Effector CD4-positive, alpha-beta T cell (primary cell): ENCODE data around the gene SIRPB2. TPM values are rescaled to one million over a fixed set of nuclear protein-coding genes. Genes with fewer than 3 reads are reported as not detected.
A peak's percentile ranks its signal among the peaks of the same experiment; 100 is the strongest.

Experiments used
- DNase-seq: peaks from one replicate; pipeline ENCODE4 v3.0.0-alpha.2; 2020
- total RNA-seq: gene quantifications from one replicate; lab custom pipeline; 2026; lab: John Stamatoyannopoulos, UW

The SIRPB2 gene
- not detected for total RNA-seq

DNA sequence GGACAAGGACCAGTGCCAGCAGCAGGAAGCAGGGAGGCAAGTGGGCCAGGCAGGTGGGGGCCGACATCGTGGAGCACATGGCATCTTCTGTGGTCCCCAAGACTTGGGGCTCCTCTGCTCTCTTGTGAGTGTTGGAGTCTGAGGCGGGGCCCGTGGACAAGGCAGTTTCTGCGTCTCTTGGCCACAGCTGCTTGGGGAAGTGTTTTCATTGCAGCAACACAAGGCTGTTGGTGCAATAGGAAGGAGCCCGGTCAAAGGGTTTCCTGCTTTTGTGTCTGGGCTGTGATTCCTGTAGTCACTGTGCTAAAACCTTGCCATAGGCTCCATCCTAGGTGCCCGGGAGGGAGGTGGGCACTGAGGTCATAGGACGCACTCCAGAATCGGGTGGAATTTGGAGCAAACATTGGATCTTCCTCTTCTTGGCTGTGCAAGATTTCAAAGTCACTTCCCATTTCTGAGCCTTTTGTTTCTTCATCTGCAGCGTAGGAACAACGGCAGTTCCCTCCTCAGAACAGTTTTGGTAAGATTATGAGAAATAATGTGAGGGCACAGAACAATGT is at the start of gene SIRPB2:
TSS of gene SIRPB2 (minus strand) at position 140 of the 560 bp plus-strand sequence. CDS start at position 79, 61 bp downstream.
- DNase-seq = no peak

DNA sequence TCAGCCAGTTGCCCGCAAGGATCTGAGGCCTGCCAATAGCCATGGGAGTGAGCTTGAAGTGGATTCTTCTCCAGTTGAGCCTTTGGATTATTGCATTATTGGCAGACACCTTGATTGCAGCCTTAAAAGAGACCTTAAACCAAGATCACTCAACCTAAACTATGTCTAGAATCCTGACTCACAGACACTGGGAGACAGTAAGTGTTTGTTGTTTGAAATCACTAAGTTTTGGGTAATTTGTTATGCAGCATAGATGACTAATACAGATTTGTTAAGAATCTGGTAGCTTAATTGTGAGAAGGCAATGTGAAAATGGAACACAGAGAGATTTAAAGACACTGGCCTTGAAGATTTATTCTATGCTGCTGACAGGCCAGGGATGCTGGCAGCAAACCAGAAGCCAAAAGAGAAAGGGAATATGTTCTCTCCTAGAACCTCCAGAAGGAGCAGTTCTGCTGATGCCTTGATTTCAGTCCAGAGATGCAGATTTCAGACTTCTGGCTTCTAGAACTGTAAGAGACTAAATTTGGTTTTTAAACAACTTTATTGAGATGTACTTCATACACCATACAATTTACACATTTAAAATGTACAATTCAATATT is 48.7 kb upstream of the SIRPB2 start:
- DNase-seq = no peak

DNA sequence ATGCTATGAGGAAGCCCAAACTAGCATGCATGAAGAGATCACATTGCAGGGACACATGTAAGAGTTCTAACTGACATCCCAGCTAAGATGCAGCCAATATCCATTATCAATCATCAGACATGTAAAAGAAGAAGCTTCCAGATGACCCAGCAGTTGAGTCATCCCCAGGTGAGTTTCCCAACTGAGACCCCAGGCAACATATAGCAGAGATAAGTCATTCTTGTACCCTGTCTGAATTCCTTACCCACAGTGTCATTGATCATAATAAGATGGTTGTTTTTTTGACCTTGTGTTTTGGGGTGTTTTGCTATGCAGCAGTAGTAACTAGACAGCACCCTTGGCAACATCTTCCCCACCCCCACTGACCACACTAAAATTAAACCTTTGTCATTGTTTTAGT is 47.4 kb upstream of the SIRPB2 start:
- DNase-seq = no peak

DNA sequence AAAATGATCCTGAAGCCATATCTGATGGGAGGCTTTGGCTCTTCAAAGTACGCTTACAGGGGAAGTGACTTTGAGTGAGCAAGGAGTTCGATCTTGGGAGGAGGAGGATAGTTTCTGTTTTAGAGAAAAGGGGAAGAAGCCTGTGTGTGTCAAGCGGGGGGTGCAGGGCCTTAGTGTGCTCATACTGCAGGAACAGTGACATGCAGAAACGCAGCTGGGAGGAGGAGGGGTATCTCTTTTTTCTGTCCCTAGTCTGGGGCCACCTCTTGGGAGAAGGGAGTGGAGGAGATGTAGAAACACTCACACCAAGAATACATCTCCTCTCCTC is 46.5 kb upstream of the SIRPB2 start:
- no peak for DNase-seq

DNA sequence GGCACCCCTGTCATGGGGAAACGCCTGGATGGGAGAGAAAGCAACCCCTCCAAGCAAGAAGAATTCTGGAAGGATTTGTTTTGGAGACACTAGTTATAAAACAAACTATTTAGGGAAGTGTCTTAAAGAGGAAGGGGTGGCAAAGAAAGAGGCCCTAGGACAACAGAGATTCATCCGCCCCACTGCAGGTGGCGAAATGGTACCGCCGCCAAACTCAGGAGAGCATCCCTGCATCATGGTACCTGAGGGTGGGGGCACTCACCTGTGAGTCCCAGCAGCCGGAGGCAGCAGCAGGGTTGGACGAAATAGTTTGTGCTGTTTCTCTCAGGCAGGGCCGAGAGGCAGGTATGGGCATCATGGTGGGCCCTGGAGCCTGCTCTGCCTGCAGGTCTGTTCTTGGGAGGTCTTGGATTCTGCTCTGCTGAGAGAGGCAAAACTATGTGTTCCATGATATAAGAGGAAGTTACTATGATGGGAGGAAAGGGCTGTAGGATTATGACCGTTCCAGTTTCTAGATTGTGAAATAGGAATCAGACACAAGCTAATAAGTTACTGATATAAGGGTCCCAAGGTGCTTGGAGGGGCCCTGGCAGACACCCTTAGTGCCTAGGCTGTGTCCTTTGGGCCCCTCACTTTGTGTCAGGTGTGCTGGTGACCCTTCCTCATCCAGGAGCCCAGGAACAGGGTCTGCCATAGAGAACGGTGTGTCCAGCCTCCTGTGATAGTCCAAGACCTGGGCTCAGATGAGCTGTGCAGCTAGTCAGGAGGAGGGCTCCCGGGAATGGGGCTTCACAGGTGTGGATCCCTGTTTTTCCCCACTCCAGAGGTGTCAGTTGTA is 45.9 kb upstream of the SIRPB2 start:
- DNase-seq = no peak

DNA sequence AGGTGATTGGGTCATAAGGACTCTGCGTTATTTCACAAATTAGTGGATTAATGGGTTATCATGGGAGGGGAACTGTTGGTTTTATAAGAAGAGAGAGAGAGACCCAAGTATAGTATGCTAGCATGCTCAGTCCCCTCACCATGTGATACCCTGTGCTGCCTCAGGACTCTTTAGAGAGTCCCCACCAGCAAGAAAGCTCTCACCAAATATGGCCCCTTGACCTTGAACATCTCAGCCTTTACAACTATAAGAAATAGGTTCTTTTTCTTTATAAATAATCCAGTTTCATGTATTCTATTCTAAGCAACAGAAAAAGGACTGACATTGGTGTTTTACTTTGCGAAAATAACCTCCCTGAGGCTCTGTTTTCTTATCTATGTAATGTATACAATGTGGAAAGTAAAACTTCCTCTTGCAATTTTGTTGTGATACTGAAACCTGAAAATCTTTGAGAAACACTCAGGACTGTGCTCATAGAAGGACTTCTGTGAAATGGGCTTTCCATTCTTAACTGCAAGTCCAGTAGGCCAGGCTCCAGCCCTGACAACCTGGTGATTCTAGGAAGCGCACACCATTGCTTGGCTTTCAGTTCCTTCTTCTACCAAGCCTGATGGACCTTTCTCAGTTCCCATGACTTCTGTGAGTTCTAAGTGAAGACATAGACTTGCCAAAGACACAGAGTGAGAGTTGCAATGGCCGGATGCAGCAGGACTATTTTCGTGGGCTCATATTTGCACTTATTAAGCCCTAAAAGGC is 44.4 kb upstream of the SIRPB2 start:
- DNase-seq = no peak

DNA sequence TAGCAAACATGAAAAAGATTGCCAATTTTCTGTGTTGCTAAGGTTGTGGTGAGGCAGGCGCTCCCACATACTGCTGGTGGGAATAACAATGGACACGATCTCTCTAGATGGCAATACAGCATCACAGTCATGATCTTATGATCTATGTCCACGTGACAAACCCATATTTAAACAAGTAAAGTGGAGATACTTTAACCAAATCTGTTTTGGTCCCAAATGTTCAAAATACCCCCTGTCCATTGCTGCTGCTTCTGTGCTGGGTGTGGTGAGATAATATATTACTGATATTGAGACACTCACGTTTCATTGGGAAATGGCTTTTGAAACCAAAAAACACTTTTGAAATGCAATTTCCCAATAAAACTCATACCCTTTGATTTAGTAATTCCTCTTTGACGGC is 43.3 kb upstream of the SIRPB2 start:
- DNase-seq = no peak

DNA sequence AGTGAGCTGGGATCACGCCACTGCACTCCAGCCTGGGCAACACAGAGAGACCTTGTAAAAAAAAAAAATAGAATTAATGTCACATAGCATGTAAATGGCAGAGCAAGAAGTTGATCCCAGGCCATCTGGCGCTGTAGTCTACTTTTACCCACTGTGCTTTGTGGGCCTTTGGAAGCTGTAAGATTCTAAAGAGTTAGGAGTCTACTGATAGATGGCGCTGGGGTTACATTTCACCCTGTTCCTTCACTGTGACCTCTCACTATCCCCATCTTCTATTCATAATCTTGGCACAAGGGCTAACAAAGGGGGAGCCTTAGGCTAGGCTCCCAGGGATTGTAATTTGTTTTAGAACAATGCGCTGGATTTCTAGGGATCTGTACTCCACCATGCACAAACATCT is 41.8 kb upstream of the SIRPB2 start:
- no peak for DNase-seq

DNA sequence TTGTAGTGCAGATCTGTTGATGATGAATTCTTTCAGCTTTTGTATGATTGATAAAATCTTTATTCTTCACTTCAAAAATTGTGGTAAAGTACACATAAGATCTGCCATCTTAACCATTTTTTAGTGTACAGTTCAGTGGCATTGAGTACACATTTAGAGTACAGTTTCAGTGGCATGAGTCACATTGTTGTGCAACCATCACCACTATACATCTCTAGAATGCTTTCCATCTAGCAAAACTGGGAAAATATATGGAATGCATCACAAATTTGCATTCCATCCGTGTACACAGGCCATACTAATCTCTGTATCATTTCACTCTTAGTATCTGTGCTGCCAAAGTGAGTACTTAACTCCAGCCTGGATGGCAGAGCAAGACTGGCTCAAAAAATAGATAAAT is 37.6 kb upstream of the SIRPB2 start:
- no peak for DNase-seq

DNA sequence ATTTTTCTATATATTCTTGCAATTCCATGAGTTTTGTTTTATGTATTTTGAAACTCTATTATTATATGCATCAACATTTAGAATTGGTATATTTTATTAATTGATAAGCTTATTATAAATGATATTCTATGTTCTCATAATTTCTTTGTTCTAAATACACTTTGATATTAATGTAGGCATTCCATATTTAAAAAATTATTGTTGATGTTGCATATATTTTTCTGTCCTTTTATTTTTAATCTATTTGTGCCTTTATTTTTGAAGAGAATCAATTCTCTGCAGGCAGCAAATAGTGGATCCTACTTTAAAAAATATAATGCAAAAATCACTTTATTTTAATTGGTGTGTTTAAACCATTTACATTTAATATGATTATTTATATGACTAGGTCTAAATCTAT is 36.7 kb upstream of the SIRPB2 start:
- no peak for DNase-seq

DNA sequence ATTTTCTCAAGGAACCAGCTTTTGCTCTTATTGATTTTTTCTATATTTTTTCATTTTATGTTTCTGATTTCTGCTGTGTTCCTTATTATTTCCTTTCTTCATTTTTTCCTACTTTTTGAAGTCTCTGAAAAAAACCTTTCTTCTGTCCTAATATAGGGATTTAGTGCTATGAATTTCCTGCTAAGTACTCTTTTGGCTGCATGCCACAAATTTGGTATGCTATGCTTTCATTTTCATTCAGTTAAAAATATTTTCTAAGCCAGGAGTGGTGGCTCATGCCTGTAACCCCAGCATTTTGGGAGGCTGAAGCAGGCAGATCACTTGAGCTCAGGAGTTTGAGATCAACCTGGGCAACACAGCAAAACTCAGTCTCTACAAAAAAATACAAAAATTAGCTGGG is 35.7 kb upstream of the SIRPB2 start:
- DNase-seq = no peak

DNA sequence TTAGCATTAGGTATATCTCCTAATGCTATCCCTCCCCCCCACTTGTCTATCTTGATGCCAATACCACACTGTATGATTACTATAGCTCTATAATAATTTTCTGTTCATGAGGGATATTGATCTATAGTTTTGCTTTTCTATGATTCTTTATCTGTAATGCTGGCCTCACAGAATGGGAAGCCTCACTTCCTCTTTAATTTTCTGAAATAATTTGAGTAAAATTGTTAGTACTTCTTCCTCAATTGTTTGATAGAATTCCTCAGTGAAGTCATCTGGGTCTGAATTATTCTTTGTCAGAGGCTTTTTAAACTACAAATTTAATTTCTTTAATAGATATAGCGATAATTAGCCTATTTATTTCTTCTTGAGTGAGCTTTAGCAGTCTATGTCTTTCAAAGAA is 35.1 kb upstream of the SIRPB2 start:
- DNase-seq = no peak

DNA sequence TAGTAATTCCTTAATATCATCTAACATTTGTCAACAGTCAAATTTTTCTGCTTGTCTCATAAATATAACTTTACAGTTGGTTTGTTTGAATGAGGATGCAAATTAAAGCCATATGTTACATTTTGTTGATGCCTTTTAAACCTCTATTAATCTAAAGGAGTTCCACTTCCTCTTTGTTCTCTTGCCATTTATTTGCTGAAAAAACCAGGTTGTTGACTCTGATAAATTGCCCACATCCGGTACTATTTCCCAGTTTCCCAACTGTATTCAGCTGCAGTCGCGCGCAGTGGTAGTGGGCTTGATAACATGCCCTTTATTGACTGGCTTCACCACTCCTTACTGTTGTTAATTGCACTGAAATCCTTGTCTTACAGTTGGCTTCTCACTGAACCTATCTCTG is 32.8 kb upstream of the SIRPB2 start:
- no peak for DNase-seq

DNA sequence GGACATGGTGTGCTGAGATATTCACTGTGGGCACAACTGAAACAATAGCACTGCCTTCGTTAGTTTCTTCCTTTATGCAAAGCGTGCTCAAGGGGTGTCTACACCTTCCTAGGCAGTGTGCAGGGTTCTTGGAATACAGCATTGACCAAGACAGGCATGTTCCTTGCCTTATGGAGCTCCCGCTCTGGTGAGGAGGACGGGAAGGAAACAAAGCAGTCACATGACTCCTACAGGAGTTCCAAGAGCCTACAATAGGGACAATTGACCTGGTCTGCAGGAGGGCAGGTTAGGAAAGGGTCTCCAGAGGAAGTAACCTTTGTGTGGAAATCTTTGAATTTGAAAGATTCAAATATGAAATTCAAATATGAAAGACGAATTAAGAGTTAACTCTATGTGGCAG is 25.8 kb upstream of the SIRPB2 start:
- DNase-seq = no peak

DNA sequence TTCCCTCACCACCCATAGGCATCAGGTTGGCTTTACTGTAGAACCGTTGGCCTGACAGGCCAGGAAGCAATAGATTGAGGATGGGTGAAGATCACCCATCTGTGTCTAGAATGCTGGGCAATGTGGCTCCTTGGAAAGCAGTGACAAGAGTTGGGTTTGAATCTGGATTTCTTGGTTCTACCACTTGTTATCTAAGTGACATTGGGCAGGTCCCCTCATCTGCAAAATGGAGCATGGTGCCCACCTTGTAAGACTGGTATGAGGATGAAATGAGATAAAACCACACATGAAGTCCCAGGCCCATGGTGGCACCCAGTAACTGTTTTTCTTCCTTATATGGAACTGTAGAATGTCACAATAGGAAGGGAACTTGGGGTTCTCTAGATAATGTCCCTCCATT is 22.6 kb upstream of the SIRPB2 start:
- DNase-seq = no peak

DNA sequence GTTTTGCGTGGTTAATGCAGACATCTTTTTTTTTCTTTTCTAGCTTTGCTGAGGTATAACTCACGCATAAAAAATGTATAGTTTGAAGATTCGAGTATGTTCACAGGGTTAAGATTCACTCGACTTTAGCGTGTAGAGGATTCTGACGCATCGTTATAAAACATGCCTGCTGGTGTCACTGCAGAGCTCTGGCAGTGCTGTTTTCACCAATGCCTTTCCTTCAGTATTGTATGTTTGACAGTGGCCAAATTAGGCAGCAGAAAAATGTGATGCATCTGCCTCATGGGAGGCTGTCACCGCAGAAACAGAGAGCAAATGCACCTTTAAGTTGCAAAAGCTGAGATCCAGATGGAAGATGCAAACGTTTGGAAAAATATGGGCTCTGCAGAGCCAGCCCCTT is 18.0 kb upstream of the SIRPB2 start:
- DNase-seq = no peak

DNA sequence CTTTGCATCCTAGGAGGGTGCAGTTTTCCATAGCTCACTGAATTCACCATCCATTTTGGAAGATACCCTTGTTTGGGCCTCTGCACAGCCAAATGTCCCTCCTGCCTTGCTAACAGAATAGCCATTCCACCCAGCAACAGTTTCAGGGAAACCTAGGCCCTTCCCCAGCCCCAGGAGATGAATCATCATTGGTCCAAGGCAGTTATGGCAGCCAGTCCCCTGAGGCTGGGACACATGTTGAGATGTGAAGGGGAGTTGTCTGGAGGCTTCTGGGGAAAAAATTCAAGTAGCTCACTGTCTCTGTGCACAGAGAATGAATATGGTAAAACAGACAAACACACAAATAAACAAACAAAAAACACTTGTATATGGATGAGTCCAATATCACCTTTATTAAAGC is 17.4 kb upstream of the SIRPB2 start:
- DNase-seq = no peak

DNA sequence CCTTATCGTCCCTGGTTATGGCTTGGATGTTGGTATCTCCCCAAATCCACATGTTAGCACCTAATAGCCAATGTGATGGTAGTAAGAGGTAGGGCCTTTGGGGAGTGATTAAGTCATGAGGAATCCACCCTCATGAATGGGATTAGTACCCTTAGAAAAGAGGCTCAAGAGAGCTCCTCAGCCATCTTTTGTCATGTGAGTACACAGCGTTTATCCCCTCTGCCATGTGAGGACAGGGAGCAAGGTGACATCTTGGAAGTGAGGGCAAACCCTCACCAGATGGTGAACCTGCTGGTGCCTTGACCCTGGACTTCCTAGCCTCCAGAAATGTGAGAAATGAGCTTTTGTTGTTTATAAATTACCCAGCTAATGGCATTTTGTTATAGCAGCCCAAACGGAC is 16.1 kb upstream of the SIRPB2 start:
- DNase-seq = no peak

DNA sequence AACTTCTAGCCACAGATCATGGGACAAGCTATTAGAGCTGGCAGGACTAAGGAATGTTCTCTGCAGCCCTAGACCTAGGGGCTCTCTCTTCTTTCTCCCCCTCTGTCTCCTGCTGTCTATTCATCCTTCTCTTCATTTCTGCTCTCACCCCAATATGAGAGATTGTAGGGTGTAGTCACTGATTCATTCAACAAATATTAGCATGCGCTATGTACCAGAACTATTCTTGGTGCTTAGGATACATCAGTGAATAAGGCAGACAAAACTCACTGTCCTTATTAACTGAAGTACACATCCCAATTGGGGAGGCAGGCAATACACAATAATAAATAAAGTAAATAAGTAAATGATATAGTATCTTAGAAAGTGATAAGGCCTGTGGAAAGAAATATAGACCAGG is 14.7 kb upstream of the SIRPB2 start:
- no peak for DNase-seq

DNA sequence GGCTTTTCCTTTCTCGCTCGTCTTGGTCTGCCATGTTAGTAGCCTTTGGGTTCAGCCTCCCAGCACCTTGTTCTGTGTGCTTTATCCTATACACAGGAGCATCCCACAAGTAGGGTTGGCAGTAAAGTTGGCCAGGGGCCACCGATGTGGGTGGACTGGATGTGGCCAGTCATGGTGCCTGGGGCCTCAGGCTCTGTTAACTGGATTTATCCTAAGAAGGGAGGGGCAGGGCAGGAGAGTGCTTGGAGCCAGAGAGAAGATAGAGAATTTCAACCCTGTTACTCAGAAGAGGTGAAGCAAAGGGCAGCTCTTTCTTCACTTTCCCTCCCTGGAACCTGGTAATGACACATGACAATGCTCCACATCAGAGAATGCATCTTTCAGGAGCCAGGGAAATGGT is 14.1 kb upstream of the SIRPB2 start:
- DNase-seq = no peak

DNA sequence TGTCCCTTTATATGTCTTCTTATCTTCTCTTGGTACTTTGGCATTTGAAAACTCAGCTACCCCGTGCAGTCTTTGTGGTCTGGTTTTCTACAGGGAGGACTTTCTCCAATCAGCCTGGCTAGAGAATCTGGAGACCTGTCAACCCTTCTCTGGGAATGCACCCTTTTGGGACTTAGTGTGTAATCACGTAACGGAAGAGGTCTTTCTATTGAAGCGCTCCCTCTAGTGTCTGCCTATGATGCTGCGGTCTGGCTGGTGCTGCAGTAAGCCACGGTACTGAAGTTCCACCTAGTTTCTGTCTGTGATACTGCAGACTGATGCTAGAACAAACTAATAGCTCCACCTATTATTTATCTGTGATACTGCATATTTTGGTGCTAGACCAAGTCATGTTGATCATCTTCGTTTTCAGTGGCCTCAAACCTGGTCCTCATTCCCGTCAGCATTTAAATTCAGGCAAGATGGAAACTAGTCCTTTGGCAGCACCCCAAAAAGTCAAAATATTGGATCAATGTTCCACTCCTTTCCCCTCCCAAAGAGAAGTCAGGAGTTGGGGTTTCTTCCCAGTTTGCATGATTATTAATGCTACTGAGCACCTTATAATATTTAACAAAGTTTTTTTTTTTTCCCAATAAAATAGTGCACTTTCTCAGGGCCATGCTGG is 12.5 kb upstream of the SIRPB2 start:
- peak; percentile 60 for DNase-seq

DNA sequence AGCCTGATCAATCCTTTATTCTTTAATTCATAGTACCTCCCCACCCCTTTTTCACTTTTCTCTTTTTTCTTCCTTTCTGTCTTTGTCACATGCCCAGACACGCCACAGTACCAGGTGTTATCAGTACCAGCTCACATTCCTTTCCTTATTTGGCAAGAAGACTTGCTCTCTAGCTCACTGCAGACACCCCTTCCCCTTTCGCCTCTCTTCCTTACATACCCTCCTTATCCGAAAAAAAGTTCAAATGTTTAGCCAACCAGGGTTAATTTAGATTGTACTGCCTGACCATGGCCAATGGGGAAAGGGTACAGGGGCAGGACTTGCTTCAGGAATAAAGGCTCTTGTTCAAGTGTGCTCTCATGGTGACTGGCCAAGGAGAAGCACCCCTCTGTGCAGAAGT is 9.3 kb upstream of the SIRPB2 start:
- no peak for DNase-seq
